ENCODE results near the gene JPH2.

JPH2 gene

DNA sequence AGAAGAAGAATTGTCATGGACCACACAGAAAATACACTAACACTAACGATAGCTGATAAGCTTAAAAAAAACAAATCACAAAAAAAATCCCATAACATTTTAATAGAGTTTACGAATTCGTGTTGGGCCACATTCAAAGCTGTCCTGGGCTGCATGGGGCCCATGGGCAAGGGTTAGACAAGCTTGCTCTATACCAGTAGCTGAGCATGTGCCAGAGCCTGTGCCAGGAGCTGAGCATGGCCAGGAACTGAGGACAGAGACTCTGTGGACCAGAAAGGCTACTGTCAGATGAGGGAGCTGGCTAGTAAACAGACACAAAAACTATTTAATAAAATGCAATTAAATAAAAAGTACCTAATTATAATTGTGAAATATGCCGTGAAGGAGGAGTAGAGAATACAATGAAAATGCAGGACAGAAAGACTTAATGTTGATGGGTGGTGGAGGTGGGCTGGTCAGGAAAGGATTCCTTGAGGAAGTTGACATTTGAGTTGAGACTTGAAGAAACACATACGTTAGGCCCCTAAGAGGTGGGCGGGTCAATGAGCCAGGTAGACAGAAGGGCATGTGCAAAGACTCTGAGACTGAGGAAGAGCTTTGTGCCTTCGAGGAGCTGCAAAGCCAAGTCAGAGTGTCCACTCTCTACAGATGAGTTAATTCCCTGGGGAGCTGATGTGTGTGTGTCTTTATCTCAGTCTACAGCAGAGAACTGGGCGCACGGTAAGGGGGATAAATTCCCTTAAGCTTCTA lies 66.1 kb downstream of the JPH2 start:
- no peak for DNase-seq

DNA sequence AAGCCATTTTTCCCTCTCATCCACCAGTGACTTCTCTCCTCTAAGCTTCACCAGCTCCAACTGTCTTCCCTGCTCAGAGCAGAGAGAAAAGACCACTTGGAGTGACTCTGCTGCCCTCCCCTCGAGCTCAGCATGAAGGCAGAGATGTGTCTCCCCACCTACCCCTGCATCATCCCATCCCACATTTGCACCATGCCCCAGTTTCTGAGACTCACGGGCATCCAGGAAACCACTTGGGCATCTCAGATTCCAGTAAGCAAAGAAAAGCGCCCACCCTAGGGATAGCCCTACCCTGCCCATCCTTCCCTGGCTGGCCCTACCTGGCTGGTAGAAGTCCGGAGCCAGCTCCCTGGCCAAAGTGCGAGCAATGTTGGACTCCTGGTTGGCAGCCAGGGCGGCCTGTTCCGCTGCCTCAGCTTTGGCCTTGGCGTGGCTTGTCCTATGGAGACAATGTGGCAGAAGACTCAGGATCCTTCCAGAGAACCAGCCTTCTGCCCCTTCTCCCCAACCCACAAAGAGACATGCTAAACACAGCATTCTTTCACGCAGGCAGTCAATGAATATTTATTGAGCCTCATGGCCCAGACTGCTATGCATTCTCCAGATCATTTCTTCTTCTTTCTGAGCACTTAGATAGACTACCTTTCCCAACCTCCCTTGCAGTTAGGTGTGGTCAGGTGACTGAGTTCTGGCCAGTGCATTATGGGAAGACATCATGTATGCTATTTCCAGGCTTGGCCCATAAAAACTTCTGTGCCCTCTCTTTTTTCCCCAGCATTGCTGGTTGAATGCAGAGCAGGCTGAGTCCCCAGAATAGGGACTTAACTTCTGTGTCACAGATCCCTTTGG lies 68.6 kb downstream of the JPH2 start:
- no peak for DNase-seq

GRCh38 chr20:44117296-44118184 lies 69.4 kb downstream of the JPH2 start:
- no peak for DNase-seq

- DNase-seq = no peak
Observed at GRCh38 chr20:44115762-44116644, 71.0 kb downstream of the JPH2 start.

DNA sequence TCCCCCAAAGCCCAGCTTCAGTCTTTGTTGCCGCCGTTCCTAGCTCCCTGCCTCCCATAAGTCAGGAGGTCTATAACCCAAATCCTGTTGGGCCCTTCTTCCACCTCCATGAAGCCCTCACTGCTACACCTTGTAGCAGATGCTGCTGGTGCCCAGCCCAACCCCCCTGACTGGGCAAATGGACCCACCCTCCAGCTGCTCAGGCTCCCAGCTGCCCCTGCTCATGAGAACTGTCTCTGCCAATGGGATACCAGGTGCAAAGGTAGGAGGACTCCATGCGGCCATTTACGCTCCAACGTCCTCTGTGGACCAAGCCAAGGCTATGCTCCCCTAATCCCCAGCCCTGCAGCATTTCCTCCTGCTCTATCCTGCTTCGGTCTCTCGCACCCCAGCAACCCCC lies 71.8 kb downstream of the JPH2 start:
- DNase-seq = no peak

- peak; percentile 56 for DNase-seq
Observed at GRCh38 chr20:44113618-44114376, 73.2 kb downstream of the JPH2 start.

GRCh38 chr20:44112889-44113617 lies 73.9 kb downstream of the JPH2 start:
- DNase-seq = no peak

- no peak for DNase-seq
Observed at GRCh38 chr20:44112456-44112855, 74.5 kb downstream of the JPH2 start.

GRCh38 chr20:44111712-44112335 lies 75.2 kb downstream of the JPH2 start:
- DNase-seq = no peak

GRCh38 chr20:44110816-44111568 lies 76.0 kb downstream of the JPH2 start:
- no peak for DNase-seq

- no peak for DNase-seq
Observed at GRCh38 chr20:44109951-44110361, 77.0 kb downstream of the JPH2 start.

DNA sequence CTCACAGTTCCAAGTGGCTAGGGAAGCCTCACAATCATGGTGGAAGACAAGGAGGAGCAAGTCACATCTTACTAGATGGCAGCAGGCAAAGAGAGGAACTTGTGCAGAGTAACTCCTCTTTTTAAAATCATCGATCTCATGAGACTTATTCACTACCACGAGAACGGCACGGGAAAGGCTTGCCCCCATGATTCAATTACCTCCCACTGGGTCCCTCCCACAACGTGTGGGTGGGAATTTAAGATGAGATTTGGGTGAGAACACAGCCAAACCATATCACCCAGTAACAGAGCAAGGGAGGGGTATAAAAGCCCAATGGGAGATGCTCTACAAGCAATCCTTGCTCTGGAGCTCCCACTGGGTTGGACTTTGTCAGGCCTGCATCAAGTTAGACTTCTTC lies 80.4 kb downstream of the JPH2 start:
- no peak for DNase-seq

- peak; percentile 91 for DNase-seq
Observed at GRCh38 chr20:44104798-44105517, 82.0 kb downstream of the JPH2 start.

GRCh38 chr20:44102582-44102981 lies 84.4 kb downstream of the JPH2 start:
- DNase-seq = no peak

DNA sequence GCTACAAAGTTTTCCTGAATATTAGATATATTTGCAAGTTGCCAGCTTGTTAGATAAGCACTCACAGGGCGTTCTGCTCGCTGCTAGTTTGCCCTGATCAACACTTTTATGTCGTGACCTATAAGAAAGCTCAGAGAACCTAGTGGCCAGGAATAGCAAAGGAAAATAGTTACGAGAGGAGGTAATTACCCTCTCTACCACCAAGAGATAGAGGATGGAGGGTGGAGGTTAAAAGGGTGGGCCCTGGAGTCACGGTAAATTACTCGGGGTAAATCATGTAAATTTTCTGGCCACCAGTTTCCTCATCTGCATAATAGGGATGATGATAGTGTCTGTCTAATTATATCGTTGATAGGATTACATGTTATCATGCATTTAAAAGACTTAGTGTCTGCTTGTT lies 87.2 kb downstream of the JPH2 start:
- no peak for DNase-seq

GRCh38 chr20:44098657-44099056 lies 88.3 kb downstream of the JPH2 start:
- DNase-seq = no peak

DNA sequence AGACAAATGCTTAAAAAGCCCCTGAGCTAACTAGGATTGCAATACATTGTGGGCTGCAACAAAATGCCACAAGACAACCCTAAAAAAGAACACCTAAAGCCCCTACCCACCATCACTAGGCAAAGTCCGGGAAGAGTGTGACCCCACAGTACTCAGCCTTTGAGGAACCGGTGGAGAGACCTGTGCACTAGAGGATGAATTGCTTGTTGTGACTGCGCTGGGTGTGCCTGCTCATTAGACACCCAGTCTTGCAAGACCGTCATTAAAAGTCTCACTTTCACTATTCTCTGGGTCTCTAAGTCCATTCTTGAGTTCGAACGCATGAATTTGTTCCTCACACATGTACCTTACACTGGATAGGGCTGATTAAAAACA lies 88.7 kb downstream of the JPH2 start:
- no peak for DNase-seq

GRCh38 chr20:44097521-44098255 lies 89.3 kb downstream of the JPH2 start:
- DNase-seq = no peak

All from NCI-H2029 (cell line).